T1000 (cell line): Measurements from ENCODE around the gene IFNGR1.

ENCODE experiments used
- DNase-seq: peaks from one replicate; lab custom pipeline; 2025; ENCODE audit warnings: mixed read lengths; lab: John Stamatoyannopoulos, UW

Gene IFNGR1

DNA sequence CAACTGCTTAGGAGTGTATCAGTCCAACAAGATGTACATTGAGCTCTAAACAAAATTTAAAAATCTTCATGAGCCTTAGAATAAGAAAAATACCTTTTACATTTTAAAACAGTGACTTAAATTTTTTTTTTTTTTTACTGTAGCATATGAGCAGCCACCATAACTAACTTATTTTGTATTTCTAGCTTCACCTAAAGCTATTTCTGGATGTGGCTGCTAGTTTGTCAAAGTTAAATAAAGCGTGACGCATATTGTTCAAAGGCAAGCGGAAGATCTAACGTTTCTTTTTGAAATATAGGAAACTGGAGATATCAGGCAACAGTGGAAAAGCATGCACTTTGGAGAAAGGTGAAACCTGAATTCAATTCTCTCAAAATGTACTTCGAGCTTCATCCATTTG is 42.5 kb downstream of the IFNGR1 start:
- no peak for DNase-seq

DNA sequence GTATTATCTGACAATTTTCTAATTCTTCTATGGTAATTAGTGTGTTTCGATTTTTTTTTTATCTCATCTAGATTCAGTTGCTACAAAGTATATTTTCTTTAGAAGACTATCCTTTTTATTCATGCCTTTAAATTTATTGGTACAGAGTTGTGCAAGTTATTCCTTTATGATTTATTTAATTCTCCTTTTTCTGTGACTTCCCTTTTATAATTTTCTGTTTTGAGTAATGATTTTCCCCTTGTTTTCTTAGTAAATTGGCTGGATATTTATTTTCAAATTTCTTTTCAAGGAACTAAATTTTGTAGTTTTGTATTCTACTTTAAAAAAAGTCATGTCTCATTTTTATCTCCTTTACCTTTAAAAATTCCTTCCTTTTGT is 43.3 kb downstream of the IFNGR1 start:
- DNase-seq = no peak

DNA sequence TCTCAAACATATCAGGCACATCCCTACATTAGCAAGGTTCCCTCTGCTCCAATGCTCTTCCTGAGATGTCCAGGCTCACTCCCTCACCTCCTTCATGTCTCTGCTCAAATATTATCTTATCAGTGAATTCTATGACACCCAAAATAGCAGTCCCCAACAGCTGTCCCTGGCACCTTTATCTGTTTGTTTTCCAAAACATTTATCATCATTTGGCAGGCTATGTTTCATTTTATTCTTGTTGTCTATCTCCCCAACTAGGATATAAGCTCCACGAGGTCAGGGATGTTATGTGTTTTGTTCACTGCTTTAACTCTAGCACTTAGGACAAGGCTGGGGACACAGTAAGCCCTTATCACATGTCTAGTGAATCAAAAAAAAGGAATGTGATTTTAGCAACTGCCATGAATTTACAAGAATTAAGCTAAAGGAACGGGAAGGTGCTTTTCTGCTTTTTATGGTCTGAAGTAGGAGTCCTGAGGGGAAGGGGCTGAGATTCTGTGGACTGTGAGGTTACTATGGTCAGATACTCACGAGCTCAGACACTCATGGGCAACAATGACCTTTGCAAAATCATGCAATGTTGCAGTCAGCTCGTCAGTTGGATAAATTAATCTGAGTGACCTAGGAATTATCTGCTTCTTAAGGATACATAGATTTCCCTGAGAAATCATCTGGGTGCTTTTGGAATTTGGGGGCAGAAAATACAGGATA is 43.9 kb downstream of the IFNGR1 start:
- no peak for DNase-seq

DNA sequence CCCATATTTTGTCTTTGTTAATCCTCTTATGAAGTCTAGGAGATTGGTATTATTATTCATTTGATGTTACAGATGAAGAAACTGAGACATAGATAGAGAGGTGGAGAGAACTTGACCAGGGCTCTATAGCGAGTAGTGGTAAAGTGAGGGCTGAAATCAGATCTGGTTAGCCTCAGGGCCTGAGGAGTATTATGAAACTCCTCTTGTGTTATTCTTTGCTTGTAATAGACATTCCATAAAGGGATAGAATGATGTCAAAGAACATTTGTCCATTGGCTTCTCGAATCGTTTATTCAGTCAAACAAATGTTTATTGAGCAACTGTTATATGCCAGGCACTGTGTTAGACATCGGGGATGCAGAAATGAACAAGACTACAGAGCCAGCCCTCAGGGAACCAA is 45.7 kb downstream of the IFNGR1 start, which contains the start of gene IL22RA2:
Gene IL22RA2, minus strand, starts transcription at position 144 of the 400 bp plus-strand sequence. CDS start 11,895 bp downstream, outside the sequence.
- no peak for DNase-seq

DNA sequence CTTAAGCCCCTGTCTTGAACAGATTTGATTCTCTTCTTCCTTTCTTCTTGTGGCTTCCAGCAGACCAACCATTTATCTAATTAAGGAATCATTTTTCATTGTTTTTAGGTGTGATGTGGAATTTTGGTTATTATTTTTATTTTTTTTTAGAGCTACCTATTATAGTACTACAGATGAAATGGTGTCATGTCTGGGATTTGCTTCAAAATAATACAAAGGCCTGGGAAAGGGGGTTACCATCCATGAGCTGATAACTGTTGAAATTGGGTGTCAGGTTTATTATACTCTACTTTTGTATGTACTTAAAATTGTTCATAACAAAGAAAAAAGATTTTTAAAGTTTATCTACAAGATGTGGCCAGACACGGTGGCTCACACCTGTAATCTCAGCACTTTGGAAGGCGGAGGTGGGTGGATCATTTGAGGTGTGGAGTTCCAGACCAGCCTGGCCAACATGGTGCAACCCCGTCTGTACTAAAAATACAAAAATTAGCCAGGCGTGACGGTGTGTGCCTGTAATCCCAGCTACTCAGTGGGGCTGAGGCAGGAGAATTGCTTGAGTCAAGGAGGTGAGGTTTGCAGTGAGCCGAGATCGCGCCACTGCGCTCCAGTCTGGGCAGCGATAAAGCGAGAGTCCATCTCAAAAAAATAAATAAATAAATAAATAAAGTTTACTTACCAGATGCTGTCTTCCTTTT is 46.3 kb downstream of the IFNGR1 start:
- DNase-seq = no peak

DNA sequence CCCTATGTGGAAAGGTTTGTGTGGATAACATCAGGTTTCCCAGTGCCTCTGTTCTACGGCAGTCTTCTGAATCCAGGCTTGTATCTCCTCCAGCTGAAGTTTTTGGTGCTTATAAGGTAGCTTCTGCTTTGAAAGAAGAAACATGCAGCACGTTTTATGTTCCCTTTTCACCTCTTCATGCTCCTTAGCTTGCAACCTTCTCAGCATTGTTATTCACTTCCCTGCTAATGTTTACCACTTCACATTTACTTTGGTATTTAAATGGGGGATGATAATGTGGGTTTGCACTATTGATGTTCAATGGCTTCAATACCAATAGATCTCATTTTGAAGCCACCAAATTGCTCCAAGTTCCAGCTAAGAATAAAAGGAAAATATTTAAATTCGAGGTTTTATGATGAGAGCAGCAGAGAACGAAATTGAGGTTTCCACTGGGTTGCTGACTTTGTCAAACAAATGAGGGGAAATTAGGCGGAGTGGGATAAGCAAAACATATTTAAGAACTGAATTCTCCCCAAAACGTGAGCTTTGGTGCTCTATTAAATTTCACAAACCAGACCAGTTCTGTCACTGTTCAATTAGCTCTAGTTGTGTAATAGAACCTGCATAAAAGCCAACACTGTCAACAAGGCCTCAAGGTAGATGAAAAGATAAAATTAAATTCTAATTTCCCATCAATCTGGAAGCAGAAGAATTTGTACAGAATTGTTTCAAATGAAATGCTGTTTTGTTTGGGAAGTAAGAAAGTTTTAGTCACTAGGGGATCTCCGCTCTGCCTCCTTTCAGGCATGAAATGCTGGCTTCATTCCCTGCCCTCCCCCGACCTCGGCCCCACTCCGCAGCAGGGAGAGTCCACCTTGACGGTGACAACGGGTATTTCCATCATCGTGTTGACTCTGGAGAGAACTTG is 47.1 kb downstream of the IFNGR1 start:
- DNase-seq = no peak

DNA sequence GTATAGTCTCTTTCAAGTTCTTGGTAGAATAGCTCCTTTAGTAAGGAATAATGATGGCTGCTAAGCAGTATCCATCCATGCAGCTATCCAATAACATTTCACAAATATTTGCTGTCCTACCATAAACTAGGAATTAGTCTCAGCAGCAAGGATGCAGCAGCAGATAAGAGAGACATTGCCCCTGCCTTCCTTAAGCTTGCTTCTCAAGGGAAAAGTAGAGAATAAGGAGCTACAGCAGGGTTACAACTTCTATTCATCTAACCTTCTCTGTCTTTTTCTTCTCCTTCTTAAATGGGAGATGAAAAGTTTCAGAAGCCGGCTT is 48.2 kb downstream of the IFNGR1 start:
- DNase-seq = no peak

DNA sequence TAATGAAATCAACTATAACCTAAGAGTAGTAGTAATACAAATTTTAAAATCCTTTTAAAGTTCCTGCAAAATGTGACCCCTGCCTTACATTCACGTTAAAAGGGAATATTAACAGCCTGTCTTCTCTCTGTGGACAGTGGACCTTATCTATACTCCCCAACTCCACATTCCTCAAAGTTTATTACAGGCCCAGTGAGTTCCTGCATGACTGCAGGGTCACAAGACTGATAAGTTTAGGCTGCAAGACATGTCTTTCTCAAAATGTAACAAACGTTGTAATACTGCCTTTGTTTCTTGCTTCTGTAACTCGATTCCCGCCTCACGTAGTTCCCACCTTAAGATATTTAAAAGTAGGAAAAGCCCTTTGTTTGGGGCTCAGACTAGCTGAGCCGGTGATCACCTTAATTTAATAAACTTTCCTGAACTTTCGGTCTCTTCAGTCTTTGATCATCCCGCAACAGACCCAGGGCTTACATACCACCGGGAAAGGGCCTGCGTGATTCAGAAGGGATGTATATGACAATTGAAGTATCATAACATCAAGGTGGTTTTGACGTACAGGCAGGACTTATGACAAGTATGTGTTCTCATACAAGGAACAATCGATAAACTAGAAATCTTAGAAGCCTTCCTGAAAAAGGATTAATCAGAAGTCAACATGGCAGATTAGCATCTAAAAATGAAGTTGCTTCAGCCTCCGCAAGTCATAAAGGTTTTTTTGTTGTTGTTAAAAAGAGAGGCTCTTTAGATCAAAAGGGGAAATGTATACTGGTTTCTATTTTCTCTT is 48.7 kb downstream of the IFNGR1 start:
- no peak for DNase-seq

DNA sequence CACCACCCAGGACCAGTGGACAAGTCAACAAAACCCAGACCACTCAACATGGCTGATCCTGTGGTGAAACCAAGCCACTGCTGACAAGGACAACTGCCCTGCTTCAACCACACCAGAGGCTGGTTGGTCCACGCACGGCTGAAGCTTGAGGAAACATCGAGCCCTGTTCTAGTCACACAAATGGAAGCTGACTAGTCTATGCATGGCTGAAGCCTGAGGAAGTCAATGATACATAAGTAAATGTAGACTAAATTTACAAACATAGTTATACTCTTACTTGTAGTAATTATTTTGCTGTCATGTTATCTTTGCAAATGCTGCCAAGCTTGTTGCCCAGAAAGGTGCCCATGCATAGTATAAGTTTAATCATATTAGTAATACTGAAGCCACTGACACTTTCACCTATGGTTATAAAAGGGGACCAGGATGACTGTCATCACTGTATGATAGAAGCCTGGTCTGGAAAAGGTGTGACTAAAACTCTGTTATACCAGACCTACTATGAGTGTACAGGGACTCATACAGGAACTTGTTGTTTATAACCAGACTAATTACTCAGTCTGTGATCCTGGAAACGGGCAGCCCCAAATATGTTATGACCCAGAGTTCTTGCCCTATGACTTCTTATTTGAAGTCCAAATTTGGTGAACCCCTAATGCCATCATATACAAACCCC is 51.3 kb downstream of the IFNGR1 start:
- no peak for DNase-seq

DNA sequence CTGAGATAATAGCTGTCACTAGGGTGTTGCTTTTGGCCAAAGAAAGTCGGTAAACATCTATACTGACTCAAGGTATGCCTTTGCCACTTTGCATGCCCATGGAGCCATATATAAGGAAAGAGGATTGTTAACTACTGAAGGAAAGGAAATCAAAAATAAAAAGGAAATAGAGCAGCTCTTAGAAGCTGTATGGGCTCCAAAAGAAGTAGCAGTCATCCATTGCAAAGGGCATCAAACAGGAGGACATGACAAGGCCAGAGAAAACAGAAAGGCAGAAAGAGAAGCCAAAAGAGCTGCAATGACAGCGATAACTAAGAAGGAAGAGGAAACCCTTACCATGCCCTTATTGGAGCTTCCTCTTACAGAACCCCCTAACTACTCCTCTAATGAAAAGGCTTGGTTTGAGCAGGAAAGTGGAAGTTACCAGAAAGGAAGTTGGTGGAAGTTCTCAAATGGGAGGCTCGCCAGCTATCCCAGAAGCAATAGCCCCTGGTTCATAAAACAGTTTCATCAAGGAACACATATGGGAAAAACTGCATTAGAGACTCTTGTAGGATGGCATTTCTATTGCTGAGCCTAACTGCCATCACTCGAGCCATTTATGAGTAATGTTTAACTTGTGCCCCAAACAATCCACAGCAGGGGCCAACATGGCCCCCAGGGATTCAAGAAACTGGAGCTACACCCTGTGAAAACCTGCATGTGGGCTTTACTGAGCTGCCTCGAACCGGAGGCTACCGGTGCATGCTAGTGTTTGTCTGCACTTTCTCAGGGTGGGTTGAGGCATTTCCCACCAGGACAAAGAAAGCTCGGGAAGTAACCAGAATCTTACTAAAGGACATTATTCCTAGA is 52.7 kb downstream of the IFNGR1 start:
- no peak for DNase-seq

DNA sequence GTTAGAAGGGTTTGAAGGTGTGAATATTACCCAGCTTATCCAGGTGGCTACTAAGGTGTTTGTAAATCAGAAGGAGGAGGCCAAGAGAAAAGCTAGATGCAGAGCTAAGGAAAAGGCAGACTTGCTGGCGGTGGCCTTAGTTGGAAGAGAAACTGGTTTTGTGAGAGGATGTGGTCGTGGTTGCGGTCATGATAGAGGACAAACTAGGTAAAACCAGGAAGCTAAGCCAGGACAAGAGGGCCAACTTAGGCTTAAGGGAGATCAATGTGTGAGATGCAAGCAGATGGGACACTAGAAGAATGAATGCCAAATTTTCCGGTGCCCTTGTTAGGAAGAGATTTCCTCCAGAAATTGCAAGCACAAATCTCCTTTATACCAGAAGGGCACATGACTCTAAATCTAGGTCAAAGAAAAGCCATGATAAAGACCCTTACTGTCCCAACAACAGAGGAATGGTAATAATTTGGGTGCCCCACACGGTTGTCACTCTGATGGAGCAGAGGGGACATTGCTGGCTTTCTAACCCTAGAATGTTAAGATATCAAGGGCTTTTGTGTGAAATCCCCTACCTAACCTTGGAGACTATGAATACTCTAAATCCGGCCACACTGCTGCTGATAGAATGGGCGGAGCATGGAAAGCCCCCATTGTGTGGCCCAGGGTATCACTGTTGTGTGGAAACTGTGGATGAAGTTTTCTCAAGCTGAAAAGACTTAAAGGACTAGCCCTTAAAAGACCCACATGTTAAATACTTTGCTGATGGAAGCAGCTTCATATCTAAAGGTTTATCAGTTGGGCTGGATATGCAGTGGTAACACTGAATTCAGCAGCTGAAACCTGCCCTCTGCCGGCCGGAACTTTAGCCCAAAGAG is 53.6 kb downstream of the IFNGR1 start:
- no peak for DNase-seq

DNA sequence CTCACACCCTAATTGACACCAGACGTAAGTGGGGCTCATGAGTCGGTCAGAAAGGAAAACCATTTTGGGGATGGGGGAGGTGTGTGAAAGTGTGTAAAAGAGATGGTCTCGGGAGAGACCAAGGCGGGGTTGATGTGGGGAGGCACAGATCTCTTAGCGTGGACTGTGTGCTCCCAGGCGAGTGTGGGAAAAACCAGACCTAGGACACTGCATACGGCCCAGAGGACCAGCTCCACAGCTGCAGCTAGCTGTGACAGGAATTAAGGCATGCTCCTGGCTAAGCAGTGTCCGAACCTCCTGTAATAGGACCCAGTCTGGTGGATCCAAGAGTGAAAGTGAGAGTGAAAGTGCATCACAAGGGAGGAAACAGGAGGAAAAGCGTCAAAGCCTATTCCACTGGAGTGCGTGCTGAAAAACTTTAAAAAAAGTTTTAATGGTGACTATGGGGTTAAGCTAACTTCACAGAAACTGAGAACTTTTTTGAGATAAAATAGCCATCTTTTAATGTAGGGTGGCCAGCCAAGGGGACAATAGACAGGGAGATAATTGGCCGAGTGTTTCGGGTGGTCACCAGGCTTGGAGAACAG is 55.4 kb downstream of the IFNGR1 start:
- DNase-seq = no peak

DNA sequence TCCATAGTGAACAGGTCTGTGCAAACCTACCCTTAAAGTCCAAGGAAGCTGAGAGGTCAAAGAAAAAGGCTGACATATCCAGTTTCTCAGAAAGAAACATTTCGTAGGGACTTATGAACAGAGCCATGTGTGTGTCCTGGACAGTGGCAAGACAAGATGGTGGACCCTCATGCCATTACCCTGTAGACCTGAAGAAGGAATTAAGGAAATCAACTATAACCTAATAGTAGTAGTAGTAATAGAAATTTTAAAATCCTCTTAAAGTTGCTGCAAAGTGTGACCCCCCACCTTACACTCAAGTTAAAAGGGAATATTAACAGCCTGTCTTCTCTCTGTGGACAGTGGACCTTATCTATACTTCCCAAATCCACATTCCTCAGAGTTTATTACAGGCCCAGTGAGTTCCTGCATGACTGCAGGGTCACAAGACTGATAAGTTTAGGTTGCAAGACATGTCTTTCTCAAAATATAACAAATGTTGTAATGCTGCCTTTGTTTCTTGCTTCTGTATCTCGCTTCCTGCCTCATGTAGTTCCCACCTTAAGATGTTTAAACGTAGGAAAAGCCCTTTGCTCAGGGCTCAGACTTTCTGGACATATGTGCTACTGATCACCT is 56.4 kb downstream of the IFNGR1 start:
- DNase-seq = no peak

DNA sequence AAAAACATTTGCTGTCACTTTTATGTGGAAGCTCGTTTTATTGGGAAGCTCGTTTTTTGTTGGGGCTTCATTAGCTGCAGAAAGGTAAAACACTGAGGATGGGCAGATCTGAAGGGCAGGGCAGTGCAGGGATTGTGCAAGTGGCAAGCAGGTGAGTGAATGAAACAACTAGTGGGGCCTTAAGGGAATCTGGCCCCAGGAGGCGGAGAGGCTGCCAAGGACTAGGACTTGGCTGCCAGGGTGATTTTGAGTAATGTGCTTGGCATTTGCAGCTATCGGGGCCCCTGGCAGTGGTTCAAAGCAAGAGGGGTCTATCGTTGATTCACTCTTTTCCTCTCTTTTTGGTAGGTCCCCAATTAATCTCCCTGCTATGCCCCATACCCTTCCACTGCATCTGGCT is 57.2 kb downstream of the IFNGR1 start:
- no peak for DNase-seq

DNA sequence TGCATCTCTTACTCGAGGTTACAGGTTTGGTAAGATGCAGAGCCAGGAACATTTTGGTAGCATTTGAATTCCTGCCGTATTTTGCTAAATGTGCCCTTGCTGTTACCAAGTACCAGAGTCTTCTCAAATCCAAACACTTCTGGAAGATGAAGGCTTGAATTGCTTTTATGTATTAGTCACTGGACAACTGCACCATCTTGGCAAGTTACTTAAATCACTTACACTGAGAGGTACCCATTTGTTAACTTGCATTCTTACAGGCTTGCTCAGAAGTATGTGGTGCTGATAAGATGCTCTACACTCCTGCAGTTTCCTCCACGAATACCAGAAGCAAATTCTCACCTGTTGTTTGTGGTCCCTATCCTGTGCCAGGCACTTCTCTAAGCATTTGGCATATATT is 58.4 kb downstream of the IFNGR1 start:
- DNase-seq = no peak

DNA sequence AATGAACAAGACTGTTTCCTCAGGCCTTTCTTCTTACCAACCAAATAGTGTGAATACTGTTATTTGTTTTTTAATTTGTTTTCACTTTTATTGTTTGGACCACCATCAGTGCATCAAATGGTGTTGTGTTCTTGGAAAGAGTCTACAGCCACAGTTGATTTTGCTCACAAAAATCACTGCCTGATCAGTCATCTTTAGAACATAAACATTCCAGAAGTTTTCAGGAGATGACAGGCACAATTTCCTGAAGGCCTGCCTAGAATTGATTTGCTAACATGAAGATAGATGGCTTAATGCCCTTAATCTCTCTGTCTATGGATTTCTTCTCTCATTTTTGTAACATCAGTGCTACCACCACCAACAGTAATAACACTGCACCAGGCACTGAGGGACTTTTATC is 59.3 kb downstream of the IFNGR1 start:
- no peak for DNase-seq

DNA sequence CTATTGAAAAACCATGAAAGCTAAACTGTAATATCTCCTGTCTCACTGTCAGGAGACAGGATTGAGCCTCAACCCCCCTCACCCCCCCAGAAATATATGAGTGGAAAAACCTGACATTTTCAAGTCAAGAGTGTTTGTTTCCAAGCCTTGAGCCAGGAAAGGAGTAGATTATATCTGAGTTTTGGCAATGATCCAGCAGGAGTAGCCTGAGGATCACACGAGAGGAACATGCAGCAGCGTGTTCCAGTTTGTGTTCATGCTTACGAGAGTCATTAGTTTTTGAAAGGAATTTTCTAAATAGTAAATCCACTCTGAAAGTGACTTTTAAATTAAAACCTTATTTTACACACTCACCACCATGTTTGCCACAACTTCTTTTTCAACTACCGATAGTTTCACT is 61.6 kb downstream of the IFNGR1 start:
- DNase-seq = no peak

DNA sequence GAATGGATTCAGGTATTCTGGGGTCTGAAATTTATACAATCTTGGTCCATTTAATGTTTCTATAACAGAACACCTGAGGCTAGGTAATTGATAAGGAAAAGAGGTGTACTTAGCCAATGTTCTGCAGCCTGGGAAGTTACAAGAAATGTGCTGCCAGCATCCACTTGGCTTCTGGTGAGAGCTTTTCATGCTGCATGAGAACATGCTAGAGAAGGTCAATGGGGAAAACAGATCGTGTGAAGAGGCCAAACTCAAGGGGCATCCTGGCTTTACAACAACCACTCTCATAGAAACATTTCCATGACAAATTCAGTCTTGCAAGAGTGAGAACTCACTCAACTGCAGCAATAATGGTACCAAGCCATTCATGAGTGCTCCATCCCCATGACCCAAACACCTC is 62.5 kb downstream of the IFNGR1 start:
- no peak for DNase-seq

DNA sequence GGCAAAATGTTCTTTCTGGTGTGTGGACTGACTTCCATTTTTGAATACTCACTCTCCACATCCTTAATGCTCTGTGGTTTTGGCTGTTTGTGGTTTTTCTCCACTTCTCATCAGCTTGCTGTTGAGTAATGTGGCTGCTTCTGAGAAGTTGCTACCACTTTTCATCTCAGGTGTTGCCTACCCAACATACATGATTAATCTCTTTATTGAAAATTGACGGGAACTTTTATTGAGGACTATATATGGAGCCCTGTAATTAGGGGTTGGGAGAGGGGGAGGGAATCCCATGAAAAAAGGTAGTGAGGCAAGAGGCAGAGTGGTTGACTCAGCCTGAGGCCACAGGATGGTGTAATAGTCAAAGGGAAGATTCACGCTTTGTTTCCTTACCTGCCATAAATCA is 63.4 kb downstream of the IFNGR1 start:
- no peak for DNase-seq
